HCT116 (cell line): ENCODE results near the gene CDKN2B-AS1. TPM values are rescaled to one million over a fixed set of nuclear protein-coding genes. Genes with fewer than 3 reads are reported as not detected.

Source experiments
- ATAC-seq: fragments of 200-7000 bp; cut with Tn5 transposase; 2 replicates; pipeline ENCODE4 v1.9.1; 2020; ENCODE audit warnings: mild to moderate bottlenecking, moderate library complexity
- BruUV-seq: library from RNA; stranded (reverse); fragments of 400-500 nt; replicated peaks from 2 replicates; lab custom pipeline; 2021; lab: Mats Ljungman, UMichigan
- CTCF ChIA-PET: fragments of 300-600 bp; sonication (Branson Sonifier 250); formaldehyde crosslinking; loops from one replicate; lab custom pipeline; 2021; ENCODE audit warnings: antibody characterized with exemption; lab: Charles Lee
- POLR2A ChIA-PET: fragments of 300-600, 350-600 bp; sonication (Branson Sonifier 250); formaldehyde crosslinking; loops from one replicate; lab custom pipeline; 2021; ENCODE audit warnings: antibody characterized with exemption; lab: Charles Lee
- RAD21 ChIA-PET, 2 experiments: fragments of 300-600 bp; sonication (Branson Sonifier 250); formaldehyde crosslinking; loops; one replicate each; lab custom pipeline; 2023; ENCODE audit warnings: low total read pairs in 2 of 2; ENCODE audit not compliant: uncharacterized antibody in 2 of 2, unreplicated experiment in 2 of 2, low non-redundant PET in 1 of 2; lab: Charles Lee
- DNase-seq: peaks from one replicate; pipeline ENCODE4 v3.0.0-alpha.2; 2010; ENCODE audit warnings: low read depth, low spot score
- H2AFZ ChIP-seq: fragments of 200-600 bp; shearing (Covaris generic), sonication (generic); 2 replicates; pipeline ENCODE4 v1.6.1; 2017; ENCODE audit warnings: low read depth, mixed run types, mixed read lengths, antibody characterized with exemption, low read length; ENCODE audit not compliant: poor library complexity, severe bottlenecking
- H3K27ac ChIP-seq: 2 replicates; pipeline ENCODE4 v1.5.1; 2012; ENCODE audit warnings: low read depth, low read length
- H3K27me3 ChIP-seq: fragments of 200-600 bp; sonication (generic); 2 replicates; pipeline ENCODE4 v1.6.1; 2016; ENCODE audit warnings: mixed run types, low read length, mixed read lengths; ENCODE audit not compliant: insufficient read depth
- H3K36me3 ChIP-seq, 2 experiments: fragments of 200-500 bp in 1 of 2; fragments of 200-600 bp in 1 of 2; sonication (Bioruptor generic) in 1 of 2; sonication (generic) in 1 of 2; 2 replicates each; pipeline versions ENCODE4 v1.5.1 to v1.6.1; 2014 to 2016; ENCODE audit warnings: low read length in 2 of 2, inconsistent platforms in 1 of 2, mixed read lengths in 1 of 2, mixed run types in 1 of 2; ENCODE audit not compliant: insufficient read depth in 2 of 2, control insufficient read depth in 1 of 2
- H3K4me1 ChIP-seq, 2 experiments: fragments of 200-600 bp in 1 of 2; sonication (generic) in 1 of 2; 2 replicates each; pipeline versions ENCODE4 v1.5.1 to v1.6.1; 2012 to 2017; ENCODE audit warnings: low read length in 2 of 2, inconsistent platforms in 1 of 2, mild to moderate bottlenecking in 1 of 2, mixed read lengths in 1 of 2, mixed run types in 1 of 2, moderate library complexity in 1 of 2; ENCODE audit not compliant: insufficient read depth in 2 of 2, control insufficient read depth in 1 of 2
- H3K4me2 ChIP-seq: fragments of 200-600 bp; sonication (generic); 2 replicates; pipeline ENCODE4 v1.6.1; 2017; ENCODE audit warnings: mixed run types, low read length, mixed read lengths
- H3K4me3 ChIP-seq, 2 experiments: fragments of 200-600 bp in 1 of 2; sonication (generic) in 1 of 2; replicated peaks in 1 of 2; 2 replicates each; pipeline ENCODE4 v1.5.1; 2011 to 2016; ENCODE audit warnings: low read length in 2 of 2, control low read depth in 1 of 2, low read depth in 1 of 2, mild to moderate bottlenecking in 1 of 2, mixed read lengths in 1 of 2, mixed run types in 1 of 2
- H3K79me2 ChIP-seq: fragments of 200-600 bp; sonication (generic); 2 replicates; pipeline ENCODE4 v1.6.1; 2017; ENCODE audit warnings: mild to moderate bottlenecking, mixed run types, low read length, moderate library complexity, mixed read lengths; ENCODE audit not compliant: insufficient read depth
- H3K9ac ChIP-seq: fragments of 200-600 bp; sonication (generic); 2 replicates; pipeline ENCODE4 v1.6.1; 2016; ENCODE audit warnings: low read length, mixed read lengths
- H3K9me2 ChIP-seq: fragments of 200-600 bp; sonication (generic), shearing (Covaris generic); 2 replicates; pipeline ENCODE4 v1.6.1; 2017; ENCODE audit warnings: mixed run types, mild to moderate bottlenecking, moderate library complexity; ENCODE audit not compliant: insufficient read depth
- H3K9me3 ChIP-seq, 2 experiments: fragments of 200-500 bp in 1 of 2; fragments of 200-600 bp in 1 of 2; sonication (Bioruptor generic) in 1 of 2; sonication (generic) in 1 of 2; 2 replicates each; pipeline ENCODE4 v1.6.1; 2014 to 2017; ENCODE audit warnings: low read length in 2 of 2, mixed read lengths in 2 of 2, inconsistent platforms in 1 of 2, low read depth in 1 of 2, mild to moderate bottlenecking in 1 of 2, mixed run types in 1 of 2, moderate library complexity in 1 of 2; ENCODE audit not compliant: control insufficient read depth in 1 of 2, insufficient read depth in 1 of 2
- H4K20me1 ChIP-seq: fragments of 200-600 bp; sonication (generic), shearing (Covaris generic); 2 replicates; pipeline ENCODE4 v1.6.1; 2017; ENCODE audit warnings: mixed run types, mild to moderate bottlenecking, moderate library complexity; ENCODE audit not compliant: insufficient read depth
- CBX3 ChIP-seq: IDR thresholded peaks from 2 replicates; pipeline ENCODE4 v1.6.1; 2012; ENCODE audit warnings: low read depth
- CEBPB ChIP-seq: IDR thresholded peaks from 2 replicates; pipeline ENCODE4 v1.6.1; 2012; ENCODE audit warnings: low read depth
- CTCF ChIP-seq, 3 experiments: fragments of 200-600 bp in 1 of 3; sonication (generic) in 1 of 3; IDR thresholded peaks in 2 of 3; conservative IDR thresholded peaks in 1 of 3; 2 replicates each; pipeline ENCODE4 v1.5.1; 2012 to 2017; ENCODE audit warnings: low read depth in 2 of 3, low read length in 2 of 3, antibody characterized with exemption in 1 of 3, borderline replicate concordance in 1 of 3, control low read depth in 1 of 3, mild to moderate bottlenecking in 1 of 3, mixed read lengths in 1 of 3, mixed run types in 1 of 3, moderate library complexity in 1 of 3; ENCODE audit not compliant: insufficient read depth in 1 of 3
- ELF1 ChIP-seq: IDR thresholded peaks from 2 replicates; pipeline ENCODE4 v1.6.1; 2012; ENCODE audit warnings: low read depth, borderline replicate concordance
- EZH2 ChIP-seq: fragments of 200-600 bp; sonication (generic); IDR thresholded peaks from 2 replicates; pipeline ENCODE4 v1.6.1; 2017; ENCODE audit warnings: antibody characterized with exemption, mixed run types
- FOSL1 ChIP-seq: IDR thresholded peaks from 2 replicates; pipeline ENCODE4 v1.6.1; 2012; ENCODE audit warnings: low read depth
- JUND ChIP-seq: IDR thresholded peaks from 2 replicates; pipeline ENCODE4 v1.6.1; 2012
- MAX ChIP-seq: IDR thresholded peaks from 2 replicates; pipeline ENCODE4 v1.6.1; 2012
- SIN3A ChIP-seq: IDR thresholded peaks from 2 replicates; pipeline ENCODE4 v1.6.1; 2012; ENCODE audit warnings: low read depth
- ZFX ChIP-seq: fragments of 450-650 bp; IDR thresholded peaks from 2 replicates; pipeline ENCODE4 v1.6.1; 2017
- intact Hi-C: fragments of 100-400 bp; cut with micrococcal nuclease; formaldehyde crosslinking; loops from 2 replicates; pipeline ENCODE4 v1.10.0; 2022
- total RNA-seq: library from RNA; stranded (reverse); gene quantifications from one replicate; pipeline ENCODE4 v1.2.1, GENCODE V29; 2021; ENCODE audit not compliant: unreplicated experiment
- TF ChIP-seq, protein P1 (sequence below): IDR thresholded peaks from 2 replicates; pipeline ENCODE4 v1.6.1; 2012; ENCODE audit warnings: low read depth

The CDKN2B-AS1 gene
- total RNA-seq, 1 experiment from 2014 or later: 1.7 TPM

- Histone ChIP-seq H3K4me1 (no peaks in the 10 kb centered on the region), H4K20me1 (no peaks in the 10 kb centered on the region), H3K9ac (no peak overlapping the region), H3K9me3 (no peaks in the 10 kb centered on the region), H3K27me3 (no peaks in the 10 kb centered on the region), H3K79me2 (peaks cover 5% of the 10 kb centered on the region), H3K9me2 (no peaks in the 10 kb centered on the region), H3K36me3 (no peaks in the 10 kb centered on the region), H3K4me2 (no peak overlapping the region), H2AFZ (no peak overlapping the region), H3K4me3 (no peak overlapping the region), H3K27ac (no peak overlapping the region)
- RAD21 ChIA-PET: no interaction called here
- intact Hi-C loops: no loop called here
- CTCF ChIA-PET: interaction anchor here (1.8 kb wide), 1 partner anchor 25 kb away, joined by 5 read pairs; no protein-coding TSS in a partner anchor
- BruUV-seq: no TSS peak
- POLR2A ChIA-PET: interaction anchor here (1.2 kb wide), 1 partner anchor 25 kb away, joined by 3 read pairs; the partner anchor contains the start of gene CDKN2B
- ATAC-seq: no peak
- no peak for DNase-seq
- TF ChIP-seq CEBPB (no peak), CTCF (IDR thresholded peaks at IDR 0.05 in 2 of 3, conservative IDR thresholded peaks at IDR 0.05 in 1 of 3; ENCODE audit: borderline replicate concordance in 1 of 3, insufficient read depth in 1 of 3, low read depth in 2 of 3, low read length in 2 of 3) (no peak), MAX (no peak), JUND (no peak), CBX3 (no peak), ELF1 (no peak), SIN3A (no peak), ZFX (no peak), FOSL1 (no peak), EZH2 (no peak)
- TF ChIP-seq, protein P1, sequence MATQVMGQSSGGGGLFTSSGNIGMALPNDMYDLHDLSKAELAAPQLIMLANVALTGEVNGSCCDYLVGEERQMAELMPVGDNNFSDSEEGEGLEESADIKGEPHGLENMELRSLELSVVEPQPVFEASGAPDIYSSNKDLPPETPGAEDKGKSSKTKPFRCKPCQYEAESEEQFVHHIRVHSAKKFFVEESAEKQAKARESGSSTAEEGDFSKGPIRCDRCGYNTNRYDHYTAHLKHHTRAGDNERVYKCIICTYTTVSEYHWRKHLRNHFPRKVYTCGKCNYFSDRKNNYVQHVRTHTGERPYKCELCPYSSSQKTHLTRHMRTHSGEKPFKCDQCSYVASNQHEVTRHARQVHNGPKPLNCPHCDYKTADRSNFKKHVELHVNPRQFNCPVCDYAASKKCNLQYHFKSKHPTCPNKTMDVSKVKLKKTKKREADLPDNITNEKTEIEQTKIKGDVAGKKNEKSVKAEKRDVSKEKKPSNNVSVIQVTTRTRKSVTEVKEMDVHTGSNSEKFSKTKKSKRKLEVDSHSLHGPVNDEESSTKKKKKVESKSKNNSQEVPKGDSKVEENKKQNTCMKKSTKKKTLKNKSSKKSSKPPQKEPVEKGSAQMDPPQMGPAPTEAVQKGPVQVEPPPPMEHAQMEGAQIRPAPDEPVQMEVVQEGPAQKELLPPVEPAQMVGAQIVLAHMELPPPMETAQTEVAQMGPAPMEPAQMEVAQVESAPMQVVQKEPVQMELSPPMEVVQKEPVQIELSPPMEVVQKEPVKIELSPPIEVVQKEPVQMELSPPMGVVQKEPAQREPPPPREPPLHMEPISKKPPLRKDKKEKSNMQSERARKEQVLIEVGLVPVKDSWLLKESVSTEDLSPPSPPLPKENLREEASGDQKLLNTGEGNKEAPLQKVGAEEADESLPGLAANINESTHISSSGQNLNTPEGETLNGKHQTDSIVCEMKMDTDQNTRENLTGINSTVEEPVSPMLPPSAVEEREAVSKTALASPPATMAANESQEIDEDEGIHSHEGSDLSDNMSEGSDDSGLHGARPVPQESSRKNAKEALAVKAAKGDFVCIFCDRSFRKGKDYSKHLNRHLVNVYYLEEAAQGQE: no peak
Observed at GRCh38 chr9:21982861-21983560, 11.6 kb upstream of the CDKN2B-AS1 start.
